Smooth muscle cell of the brain vasculature (primary cell): ENCODE measurements around the gene SPATA31E1.
"Not testable (repeated sequence)": the region's sequence is repeated elsewhere in the genome, so short reads cannot be mapped to it uniquely, and the experiment has no call there.

Experiments
- DNase-seq: peaks from one replicate; pipeline ENCODE4 v3.0.0-alpha.2; 2012; ENCODE audit warnings: low read depth, low spot score

The SPATA31E1 gene

DNA sequence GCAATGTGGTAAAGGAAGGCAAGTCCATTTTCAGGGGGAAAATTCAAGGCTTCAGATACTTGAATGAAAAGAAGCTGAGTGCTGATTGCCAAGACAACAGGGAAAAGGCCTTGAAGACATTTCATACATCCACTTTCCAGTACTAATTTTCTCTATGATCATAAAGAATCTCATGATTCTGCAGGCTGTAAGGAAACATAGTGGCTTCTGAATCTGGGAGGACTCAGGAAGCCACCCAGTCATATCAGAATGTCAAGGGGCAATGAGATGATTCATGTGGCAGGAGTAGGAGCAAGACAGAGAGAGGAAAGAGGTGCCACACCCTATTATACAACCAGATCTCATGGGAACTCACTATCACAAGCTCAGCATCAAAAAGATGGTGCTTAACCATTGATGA lies 46.5 kb downstream of the SPATA31E1 start:
- DNase-seq: not testable (repeated sequence)

GRCh38 chr9:87934444-87934843 lies 51.8 kb downstream of the SPATA31E1 start:
- DNase-seq: not testable (repeated sequence)

GRCh38 chr9:87937352-87937751 lies 54.7 kb downstream of the SPATA31E1 start:
- not testable (repeated sequence) for DNase-seq

DNA sequence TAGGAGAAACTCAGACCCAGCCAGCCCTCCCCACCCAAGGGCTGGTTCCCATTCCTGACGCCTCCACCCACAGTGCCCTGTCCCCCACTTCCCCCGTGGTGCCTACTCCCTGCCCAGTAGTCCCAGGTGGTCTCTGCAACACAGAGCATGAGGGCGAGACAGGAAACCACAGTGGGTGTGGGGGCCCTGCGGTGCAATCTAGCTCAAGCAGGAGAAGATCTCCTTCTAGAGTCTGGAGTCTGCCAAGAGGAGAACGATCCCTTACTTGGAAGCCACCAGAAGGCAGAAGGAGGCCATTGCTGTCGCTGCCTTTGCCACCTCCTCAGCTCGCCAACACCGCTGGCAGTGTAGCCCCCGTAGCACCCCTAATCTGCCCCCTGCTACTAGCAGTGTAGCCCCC lies 55.2 kb downstream of the SPATA31E1 start:
- DNase-seq: not testable (repeated sequence)

DNA sequence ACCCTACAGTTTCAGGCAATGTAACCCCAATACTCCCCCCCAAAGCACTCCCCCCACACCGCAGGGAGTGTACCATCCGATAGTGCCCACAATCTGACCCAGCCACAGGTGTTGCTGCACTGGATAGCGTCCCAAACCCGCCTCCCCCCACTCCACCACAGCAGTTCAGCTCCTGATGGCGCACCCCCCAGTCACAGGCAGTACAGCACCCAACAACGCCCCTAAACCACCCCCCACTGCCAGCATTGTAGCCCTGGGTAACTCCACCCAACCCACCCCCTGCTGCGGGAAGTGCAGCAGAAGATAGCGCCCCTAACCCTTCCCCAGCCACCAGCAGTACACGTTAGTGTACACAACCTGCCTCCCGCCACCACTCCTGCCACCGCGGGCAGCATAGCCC lies 55.7 kb downstream of the SPATA31E1 start:
- DNase-seq: not testable (repeated sequence)
